AG04450 (cell line): ENCODE data around the gene TRDMT1. TPM values are rescaled to one million over a fixed set of nuclear protein-coding genes. Genes with fewer than 3 reads are reported as not detected.

ENCODE experiments used
- CTCF ChIA-PET: fragments of 300-600, 350-600 bp; formaldehyde crosslinking; extraction: SDS; loops from one replicate; lab custom pipeline; 2022; ENCODE audit warnings: antibody characterized with exemption, inconsistent platforms; lab: Charles Lee
- POLR2A ChIA-PET: fragments of 350-600 bp; formaldehyde crosslinking; extraction: SDS; loops from one replicate; lab custom pipeline; 2021; ENCODE audit warnings: antibody characterized with exemption, inconsistent platforms; lab: Yijun Ruan, JAX
- DNase-seq: peaks from one replicate; pipeline ENCODE4 v3.0.0-alpha.2; 2011; ENCODE audit warnings: low read depth, low spot score
- H3K27ac ChIP-seq: one replicate; pipeline ENCODE4 v1.5.1; 2012; ENCODE audit warnings: low read depth, low read length, control low read depth
- H3K27me3 ChIP-seq: one replicate; pipeline ENCODE4 v1.6.0; 2012; ENCODE audit warnings: low read length; ENCODE audit not compliant: control insufficient read depth, insufficient read depth
- H3K4me3 ChIP-seq: 2 replicates; pipeline ENCODE4 v1.5.1; 2011; ENCODE audit warnings: mild to moderate bottlenecking, low read depth, low read length, control low read depth
- H3K9me3 ChIP-seq: 2 replicates; pipeline ENCODE4 v1.5.1; 2012; ENCODE audit warnings: low read length; ENCODE audit not compliant: control insufficient read depth, insufficient read depth
- polyA plus RNA-seq: library from polyadenylated mRNA; depleted of rRNA; stranded (reverse); fragments of >200 nt; gene quantifications from 2 replicates; pipeline ENCODE4 v1.2.3, GENCODE V29; 2011
- TF ChIP-seq, protein P1 (sequence below): IDR thresholded peaks from 2 replicates; pipeline ENCODE4 v1.5.1; 2011; ENCODE audit warnings: low read depth, low read length, control low read depth, inconsistent platforms

The TRDMT1 gene
- polyA plus RNA-seq, 1 experiment = 7.1 TPM

DNA sequence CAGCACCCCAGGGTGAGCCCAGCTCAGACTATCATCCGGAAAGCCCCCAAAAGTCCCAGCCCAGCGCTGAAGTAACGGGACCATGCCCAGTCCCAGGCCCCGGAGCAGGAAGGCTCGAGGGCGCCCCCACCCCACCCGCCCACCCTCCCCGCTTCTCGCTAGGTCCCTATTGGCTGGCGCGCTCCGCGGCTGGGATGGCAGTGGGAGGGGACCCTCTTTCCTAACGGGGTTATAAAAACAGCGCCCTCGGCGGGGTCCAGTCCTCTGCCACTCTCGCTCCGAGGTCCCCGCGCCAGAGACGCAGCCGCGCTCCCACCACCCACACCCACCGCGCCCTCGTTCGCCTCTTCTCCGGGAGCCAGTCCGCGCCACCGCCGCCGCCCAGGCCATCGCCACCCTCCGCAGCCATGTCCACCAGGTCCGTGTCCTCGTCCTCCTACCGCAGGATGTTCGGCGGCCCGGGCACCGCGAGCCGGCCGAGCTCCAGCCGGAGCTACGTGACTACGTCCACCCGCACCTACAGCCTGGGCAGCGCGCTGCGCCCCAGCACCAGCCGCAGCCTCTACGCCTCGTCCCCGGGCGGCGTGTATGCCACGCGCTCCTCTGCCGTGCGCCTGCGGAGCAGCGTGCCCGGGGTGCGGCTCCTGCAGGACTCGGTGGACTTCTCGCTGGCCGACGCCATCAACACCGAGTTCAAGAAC, 27.7 kb upstream of the TRDMT1 start:
- Histone ChIP-seq H3K4me3 (peak overlapping the region; percentile 94), H3K9me3 (peaks cover 3% of the 10 kb centered on the region; the same call in 1 of the 2 replicates), H3K27ac (peak overlapping the region; percentile 98), H3K27me3 (no peaks in the 10 kb centered on the region)
- ChIA-PET CTCF (interaction anchor here (0.6 to 3.9 kb wide), 7 partner anchors 13 to 376 kb away, joined by 3 to 16 read pairs (median 4); no protein-coding TSS in a partner anchor), POLR2A (interaction anchor here (0.6 to 3.5 kb wide), 26 partner anchors 9 to 412 kb away, joined by 3 to 54 read pairs (median 6); partner anchors contain the start of genes RSU1 and TRDMT1)
- TF ChIP-seq, protein P1, sequence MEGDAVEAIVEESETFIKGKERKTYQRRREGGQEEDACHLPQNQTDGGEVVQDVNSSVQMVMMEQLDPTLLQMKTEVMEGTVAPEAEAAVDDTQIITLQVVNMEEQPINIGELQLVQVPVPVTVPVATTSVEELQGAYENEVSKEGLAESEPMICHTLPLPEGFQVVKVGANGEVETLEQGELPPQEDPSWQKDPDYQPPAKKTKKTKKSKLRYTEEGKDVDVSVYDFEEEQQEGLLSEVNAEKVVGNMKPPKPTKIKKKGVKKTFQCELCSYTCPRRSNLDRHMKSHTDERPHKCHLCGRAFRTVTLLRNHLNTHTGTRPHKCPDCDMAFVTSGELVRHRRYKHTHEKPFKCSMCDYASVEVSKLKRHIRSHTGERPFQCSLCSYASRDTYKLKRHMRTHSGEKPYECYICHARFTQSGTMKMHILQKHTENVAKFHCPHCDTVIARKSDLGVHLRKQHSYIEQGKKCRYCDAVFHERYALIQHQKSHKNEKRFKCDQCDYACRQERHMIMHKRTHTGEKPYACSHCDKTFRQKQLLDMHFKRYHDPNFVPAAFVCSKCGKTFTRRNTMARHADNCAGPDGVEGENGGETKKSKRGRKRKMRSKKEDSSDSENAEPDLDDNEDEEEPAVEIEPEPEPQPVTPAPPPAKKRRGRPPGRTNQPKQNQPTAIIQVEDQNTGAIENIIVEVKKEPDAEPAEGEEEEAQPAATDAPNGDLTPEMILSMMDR = no peak
- DNase-seq = no peak

DNA sequence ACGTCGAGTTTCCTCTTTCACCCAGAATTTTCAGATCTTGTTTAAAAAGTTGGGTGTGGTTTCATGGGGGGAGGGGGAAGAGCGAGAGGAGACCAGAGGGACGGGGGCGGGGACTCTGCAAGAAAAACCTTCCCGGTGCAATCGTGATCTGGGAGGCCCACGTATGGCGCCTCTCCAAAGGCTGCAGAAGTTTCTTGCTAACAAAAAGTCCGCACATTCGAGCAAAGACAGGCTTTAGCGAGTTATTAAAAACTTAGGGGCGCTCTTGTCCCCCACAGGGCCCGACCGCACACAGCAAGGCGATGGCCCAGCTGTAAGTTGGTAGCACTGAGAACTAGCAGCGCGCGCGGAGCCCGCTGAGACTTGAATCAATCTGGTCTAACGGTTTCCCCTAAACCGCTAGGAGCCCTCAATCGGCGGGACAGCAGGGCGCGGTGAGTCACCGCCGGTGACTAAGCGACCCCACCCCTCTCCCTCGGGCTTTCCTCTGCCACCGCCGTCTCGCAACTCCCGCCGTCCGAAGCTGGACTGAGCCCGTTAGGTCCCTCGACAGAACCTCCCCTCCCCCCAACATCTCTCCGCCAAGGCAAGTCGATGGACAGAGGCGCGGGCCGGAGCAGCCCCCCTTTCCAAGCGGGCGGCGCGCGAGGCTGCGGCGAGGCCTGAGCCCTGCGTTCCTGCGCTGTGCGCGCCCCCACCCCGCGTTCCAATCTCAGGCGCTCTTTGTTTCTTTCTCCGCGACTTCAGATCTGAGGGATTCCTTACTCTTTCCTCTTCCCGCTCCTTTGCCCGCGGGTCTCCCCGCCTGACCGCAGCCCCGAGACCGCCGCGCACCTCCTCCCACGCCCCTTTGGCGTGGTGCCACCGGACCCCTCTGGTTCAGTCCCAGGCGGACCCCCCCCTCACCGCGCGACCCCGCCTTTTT, 26.9 kb upstream of the TRDMT1 start, which contains the start of gene VIM:
TSS of gene VIM (plus strand) at position 151 of the 925 bp plus-strand sequence. CDS start 1,182 bp downstream, outside the sequence.
- H3K27ac ChIP-seq = peak within 1 kb of the TSS; percentile 98
- no peaks in the 10 kb centered on the region for H3K27me3 ChIP-seq
- CTCF ChIA-PET = interaction anchor here (0.5 to 3.2 kb wide), 7 partner anchors 12 to 376 kb away, joined by 3 to 9 read pairs (median 4); no protein-coding TSS in a partner anchor
- H3K9me3 ChIP-seq = peaks cover 3% of the 10 kb centered on the region; the same call in 1 of the 2 replicates
- TF ChIP-seq, protein P1 = peak; percentile 26
- peak; percentile 84 for DNase-seq
- peak within 1 kb of the TSS; percentile 94 for H3K4me3 ChIP-seq
- POLR2A ChIA-PET = interaction anchor here (0.6 to 3.5 kb wide), 17 partner anchors 9 to 380 kb away, joined by 3 to 54 read pairs (median 6); partner anchors contain the start of gene TRDMT1

DNA sequence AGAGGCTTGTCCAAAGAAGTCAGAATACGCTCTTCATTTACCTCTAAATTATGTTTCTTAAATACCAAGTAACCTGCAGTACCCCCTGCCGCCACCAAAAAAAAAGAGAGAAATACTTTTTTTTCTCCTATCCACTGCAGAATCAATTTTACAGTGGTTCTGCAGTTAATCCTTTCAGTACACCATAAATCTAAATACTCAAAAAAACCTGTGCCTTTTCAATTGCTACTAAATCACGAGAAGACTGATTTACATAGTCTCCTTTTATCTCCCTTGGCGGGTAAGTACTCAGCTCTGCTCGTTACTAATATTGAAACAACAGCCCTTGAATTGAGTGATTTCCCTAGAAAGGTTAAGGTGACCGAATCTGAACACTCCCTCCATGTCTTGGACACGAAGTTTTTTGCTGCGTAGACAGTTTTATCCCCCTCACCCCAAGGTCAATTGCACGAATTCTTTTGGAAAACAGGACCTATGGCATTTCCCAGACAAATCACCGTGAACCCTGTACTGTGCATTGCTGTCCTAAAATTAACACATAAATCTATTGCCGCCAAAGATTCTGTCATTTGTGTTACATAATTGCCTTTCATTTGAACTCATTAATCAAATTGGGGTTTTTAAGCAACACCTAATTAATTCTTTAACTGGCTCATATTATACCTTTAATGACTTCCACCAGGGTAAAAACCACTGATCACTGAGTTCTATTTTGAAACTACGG, 26.1 kb upstream of the TRDMT1 start:
- TF ChIP-seq, protein P1 = peak; percentile 58
- DNase-seq = no peak
- Histone ChIP-seq H3K9me3 (peaks cover 3% of the 10 kb centered on the region; the same call in 1 of the 2 replicates), H3K4me3 (peak overlapping the region; percentile 94), H3K27ac (peak overlapping the region; percentile 98), H3K27me3 (no peaks in the 10 kb centered on the region)
- ChIA-PET POLR2A (interaction anchor here (2.0 to 3.5 kb wide), 6 partner anchors 12 to 260 kb away, joined by 5 to 54 read pairs (median 20); partner anchors contain the start of gene TRDMT1), CTCF (interaction anchor here (0.5 to 3.2 kb wide), 6 partner anchors 11 to 375 kb away, joined by 3 to 9 read pairs (median 4); no protein-coding TSS in a partner anchor)

DNA sequence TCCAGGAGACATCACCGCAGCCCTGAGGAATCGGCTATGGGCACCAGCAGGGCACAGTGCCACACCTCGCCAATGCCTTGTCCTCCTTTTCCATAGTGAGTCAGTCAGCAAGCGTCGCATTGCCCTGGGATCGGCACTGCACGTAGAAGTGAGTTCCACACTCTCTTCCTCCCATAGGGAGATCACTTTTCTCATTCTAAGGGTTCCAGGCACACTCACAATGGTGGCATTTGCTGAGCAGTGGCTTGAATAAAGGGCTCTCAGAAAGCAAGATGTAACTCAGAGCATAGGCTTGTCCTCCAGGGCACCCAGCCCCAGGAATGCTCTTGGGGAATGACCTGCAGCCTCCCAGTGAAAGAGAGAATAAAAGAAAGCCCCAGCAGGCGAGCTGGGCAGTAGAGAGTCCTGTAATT, 25.4 kb upstream of the TRDMT1 start:
- CTCF ChIA-PET = interaction anchor here (1.0 to 3.2 kb wide), 3 partner anchors 11 to 28 kb away, joined by 3 to 9 read pairs (median 6); no protein-coding TSS in a partner anchor
- H3K4me3 ChIP-seq = peak overlapping the region; percentile 10; the same call in 1 of the 2 replicates
- no peaks in the 10 kb centered on the region for H3K27me3 ChIP-seq
- POLR2A ChIA-PET = interaction anchor here (2.0 kb wide), 1 partner anchor 26 kb away, joined by 5 read pairs; the partner anchor contains the start of gene TRDMT1
- TF ChIP-seq, protein P1 = no peak
- H3K27ac ChIP-seq = no peak overlapping the region
- no peak for DNase-seq
- peaks cover 3% of the 10 kb centered on the region; the same call in 1 of the 2 replicates for H3K9me3 ChIP-seq
